HL-60 (cell line): ENCODE measurements around the gene ZBTB7C.

Experiments
- DNase-seq, 2 experiments: peaks; one replicate each; pipeline ENCODE4 v3.0.0-alpha.2; 2010 to 2020; ENCODE audit warnings: low read depth in 1 of 2, low spot score in 1 of 2
- H3K27ac ChIP-seq: fragments of 250-450 bp; sonication (Bioruptor Pico); replicated peaks from 2 replicates; pipeline ENCODE4 v1.5.1; 2020; ENCODE audit warnings: mild to moderate bottlenecking, moderate library complexity
- H3K27me3 ChIP-seq: fragments of 250-450 bp; sonication (Bioruptor Pico); 2 replicates; pipeline ENCODE4 v1.5.1; 2021; ENCODE audit warnings: mild to moderate bottlenecking, moderate library complexity; ENCODE audit not compliant: insufficient read depth, poor library complexity, severe bottlenecking
- H3K4me3 ChIP-seq: replicated peaks from 2 replicates; pipeline ENCODE4 v1.5.1; 2011; ENCODE audit warnings: mild to moderate bottlenecking, control low read depth, low read length; ENCODE audit not compliant: insufficient read depth
- CTCF ChIP-seq: IDR thresholded peaks from one replicate; pipeline ENCODE4 v1.5.1; 2011; ENCODE audit warnings: low read length, control low read depth, inconsistent platforms; ENCODE audit not compliant: insufficient read depth
- GABPA ChIP-seq: IDR thresholded peaks from 2 replicates; pipeline ENCODE4 v1.6.1; 2012; ENCODE audit warnings: low read depth
- POLR2AphosphoS5 ChIP-seq: IDR thresholded peaks from 2 replicates; pipeline ENCODE4 v1.6.1; 2012; ENCODE audit warnings: low read depth
- REST ChIP-seq: IDR thresholded peaks from 2 replicates; pipeline ENCODE4 v1.6.1; 2012; ENCODE audit warnings: low read depth; ENCODE audit not compliant: insufficient replicate concordance
- SPI1 ChIP-seq: IDR thresholded peaks from 2 replicates; pipeline ENCODE4 v1.6.1; 2012; ENCODE audit warnings: low read depth, mild to moderate bottlenecking, borderline replicate concordance

The ZBTB7C gene

GRCh38 chr18:48049757-48050156 lies 359.4 kb downstream of the ZBTB7C start:
- no peak overlapping the region for H3K4me3 ChIP-seq
- peaks cover 18% of the 10 kb centered on the region for H3K27me3 ChIP-seq
- DNase-seq = no peak
- TF ChIP-seq POLR2AphosphoS5 (no peak), GABPA (no peak), SPI1 (no peak), REST (no peak), CTCF (no peak)
- H3K27ac ChIP-seq = no peak overlapping the region

- Histone ChIP-seq H3K27ac (no peak overlapping the region), H3K27me3 (peaks cover 4% of the 10 kb centered on the region), H3K4me3 (no peak overlapping the region)
- no peak for DNase-seq
- TF ChIP-seq REST = no peak
- no peak for TF ChIP-seq GABPA
- TF ChIP-seq SPI1 = no peak
- TF ChIP-seq POLR2AphosphoS5 = no peak
- TF ChIP-seq CTCF = no peak
Measured at GRCh38 chr18:48048251-48048650, 360.9 kb downstream of the ZBTB7C start.

- Histone ChIP-seq H3K4me3 (no peak overlapping the region), H3K27ac (no peak overlapping the region), H3K27me3 (peaks cover 3% of the 10 kb centered on the region)
- no peak for DNase-seq
- TF ChIP-seq CTCF = no peak
- no peak for TF ChIP-seq SPI1
- no peak for TF ChIP-seq GABPA
- no peak for TF ChIP-seq REST
- TF ChIP-seq POLR2AphosphoS5 = no peak
Measured at GRCh38 chr18:48046843-48047242, 362.3 kb downstream of the ZBTB7C start.
